B cell (primary cell): ENCODE results near the gene NFAT5. TPM values are rescaled to one million over a fixed set of nuclear protein-coding genes. Genes with fewer than 3 reads are reported as not detected.

ENCODE experiments used
- ATAC-seq: fragments of 200-7000 bp; cut with Tn5 transposase; one replicate; pipeline ENCODE4 v1.10.0; 2021; ENCODE audit warnings: low read depth, mild to moderate bottlenecking, moderate number of reproducible peaks, moderate library complexity
- CTCF ChIA-PET: fragments of 350-600 bp; sonication (Branson Sonifier 250); formaldehyde crosslinking; loops from one replicate; lab custom pipeline; 2021; ENCODE audit warnings: antibody characterized with exemption, inconsistent platforms; lab: Charles Lee
- POLR2A ChIA-PET: fragments of 350-600 bp; sonication (Branson Sonifier 250); formaldehyde crosslinking; loops from one replicate; lab custom pipeline; 2021; ENCODE audit warnings: antibody characterized with exemption; lab: Charles Lee
- DNase-seq: peaks from one replicate; pipeline ENCODE4 v3.0.0; 2013
- H2AFZ ChIP-seq: 2 replicates; pipeline ENCODE4 v1.6.1; 2012; ENCODE audit warnings: mild to moderate bottlenecking, low read depth, low read length; ENCODE audit not compliant: insufficient read depth, poor library complexity, severe bottlenecking
- H3K27ac ChIP-seq, 2 donors: 1 replicate in 1 of 2; 2 replicates in 1 of 2; pipeline ENCODE4 v1.5.1; 2012 to 2013; ENCODE audit warnings: low read length in 2 of 2, mild to moderate bottlenecking in 2 of 2, moderate library complexity in 1 of 2
- H3K27me3 ChIP-seq, 4 experiments: fragments of 200-600 bp in 1 of 4; sonication (generic) in 1 of 4; replicated peaks in 1 of 4; 1 replicate in 2 of 4; 2 replicates in 2 of 4; pipeline versions ENCODE4 v1.6.1 to v1.7.0; 2013 to 2016; ENCODE audit warnings: low read length in 3 of 4, mild to moderate bottlenecking in 2 of 4, mixed read lengths in 1 of 4, moderate library complexity in 1 of 4; ENCODE audit not compliant: insufficient read depth in 4 of 4, control insufficient read depth in 3 of 4; ENCODE audit errors: control extremely low read depth in 1 of 4
- H3K36me3 ChIP-seq, 2 experiments: replicated peaks in 1 of 2; 1 replicate in 1 of 2; 2 replicates in 1 of 2; pipeline versions ENCODE4 v1.6.1 to v1.7.1; 2013; ENCODE audit warnings: low read length in 1 of 2; ENCODE audit not compliant: insufficient read depth in 2 of 2, control insufficient read depth in 1 of 2; ENCODE audit errors: control extremely low read depth in 1 of 2, extremely low read depth in 1 of 2
- H3K4me1 ChIP-seq, 2 donors: fragments of 200-600 bp in 1 of 2; sonication (generic) in 1 of 2; 1 replicate in 1 of 2; 2 replicates in 1 of 2; pipeline versions ENCODE4 v1.5.1 to v1.6.1; 2013 to 2017; ENCODE audit warnings: low read length in 2 of 2; ENCODE audit not compliant: control insufficient read depth in 2 of 2, insufficient read depth in 2 of 2
- H3K4me2 ChIP-seq: replicated peaks from 2 replicates; pipeline ENCODE3; 2012; ENCODE audit warnings: mild to moderate bottlenecking, low read depth, low read length; ENCODE audit not compliant: poor library complexity, severe bottlenecking
- H3K4me3 ChIP-seq, 5 experiments: fragments of 200-600 bp in 1 of 5; sonication (generic) in 1 of 5; 1 replicate in 3 of 5; 2 replicates in 2 of 5; pipeline versions ENCODE4 v1.5.1 to v1.7.0; 2011 to 2016; ENCODE audit warnings: low read length in 4 of 5, mild to moderate bottlenecking in 4 of 5, low read depth in 2 of 5, control low read depth in 1 of 5, moderate library complexity in 1 of 5; ENCODE audit not compliant: insufficient read depth in 1 of 5; ENCODE audit errors: control extremely low read depth in 1 of 5, extremely low read depth in 1 of 5
- H3K79me2 ChIP-seq: fragments of 200-600 bp; sonication (generic); one replicate; pipeline ENCODE4 v1.6.0; 2016; ENCODE audit warnings: low read length; ENCODE audit not compliant: control insufficient read depth, insufficient read depth
- H3K9ac ChIP-seq: fragments of 200-600 bp; sonication (generic); 2 replicates; pipeline ENCODE4 v1.6.1; 2017; ENCODE audit warnings: mild to moderate bottlenecking, low read length, moderate library complexity
- H3K9me3 ChIP-seq, 3 donors: one replicate each; pipeline versions ENCODE4 v1.6.1 to v1.7.1; 2013; ENCODE audit warnings: low read length in 2 of 3; ENCODE audit not compliant: control insufficient read depth in 2 of 3, insufficient read depth in 1 of 3; ENCODE audit errors: control extremely low read depth in 1 of 3
- H4K20me1 ChIP-seq: 2 replicates; pipeline ENCODE4 v1.6.0; 2012; ENCODE audit warnings: mild to moderate bottlenecking, low read length; ENCODE audit not compliant: insufficient read depth, control insufficient read depth, poor library complexity, severe bottlenecking
- H3K27ac Mint-ChIP-seq: one replicate; pipeline ENCODE4 v1.8.0; 2021; ENCODE audit warnings: mixed read lengths
- H3K27me3 Mint-ChIP-seq: one replicate; pipeline ENCODE4 v1.8.0; 2021; ENCODE audit warnings: mixed read lengths
- H3K4me1 Mint-ChIP-seq: one replicate; pipeline ENCODE4 v1.8.0; 2021; ENCODE audit warnings: mixed read lengths
- H3K4me3 Mint-ChIP-seq: one replicate; pipeline ENCODE4 v1.8.0; 2021; ENCODE audit warnings: mixed read lengths
- H3K9me3 Mint-ChIP-seq: one replicate; pipeline ENCODE4 v1.8.0; 2022; ENCODE audit warnings: mixed read lengths; ENCODE audit not compliant: insufficient read depth
- EZH2 ChIP-seq: IDR thresholded peaks from 2 replicates; pipeline ENCODE4 v1.6.1; 2012; ENCODE audit warnings: borderline replicate concordance, low read depth, mild to moderate bottlenecking, moderate library complexity, low read length; ENCODE audit not compliant: insufficient read depth, poor library complexity, severe bottlenecking
- WGBS: methylation state at CpG from one replicate; pipeline ENCODE4 v1.1.5; 2013; ENCODE audit warnings: missing lambda C conversion rate; ENCODE audit not compliant: insufficient coverage; 5-methylcytosine and 5-hydroxymethylcytosine counted together
- intact Hi-C: fragments of 100-400 bp; cut with micrococcal nuclease; formaldehyde crosslinking; loops from one replicate; pipeline ENCODE4 v1.10.0; 2022
- polyA plus RNA-seq: library from polyadenylated mRNA; depleted of rRNA; stranded (reverse); fragments of >200 nt; gene quantifications from 2 replicates; pipeline ENCODE4 v1.2.3, GENCODE V29; 2012
- total RNA-seq, 2 donors: library from RNA; stranded (reverse); fragments of 120-200 nt in 1 of 2; gene quantifications; 1 replicate in 1 of 2; 2 replicates in 1 of 2; pipeline versions ENCODE4 v1.2.3 to v1.2.4, GENCODE V29; 2013 to 2022
- TF ChIP-seq, protein P1 (sequence below): fragments of 200-600 bp; IDR thresholded peaks from one replicate; pipeline ENCODE4 v1.8.0; 2022; ENCODE audit warnings: antibody characterized with exemption, mild to moderate bottlenecking

NFAT5 gene
- total and polyA plus RNA-seq, 2 donors (not counting 1 experiment from before 2014, with no cell fraction given): 6.3 to 50.0 TPM

DNA sequence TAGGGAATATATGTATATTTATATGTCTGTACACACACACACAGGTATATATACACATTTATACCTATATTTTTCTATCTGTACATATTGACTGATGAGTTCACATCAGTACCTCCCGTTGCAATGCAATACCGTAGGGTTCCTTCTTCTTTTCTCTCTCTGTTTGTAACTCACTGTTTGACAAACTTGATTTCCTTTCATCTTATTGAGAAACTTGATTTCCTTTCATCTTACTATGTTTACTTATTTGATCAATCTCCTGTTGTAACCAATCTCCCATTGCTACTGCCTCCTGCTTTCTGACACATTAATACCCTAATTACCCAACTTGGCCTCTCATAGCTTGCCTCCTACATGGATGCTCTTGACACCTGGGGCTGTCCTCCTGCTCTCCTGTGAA lies 49.8 kb downstream of the NFAT5 start:
- intact Hi-C loops: no loop called here
- Histone ChIP-seq H3K4me2 (no peak overlapping the region), H3K4me3 (no peak overlapping the region), H2AFZ (no peak overlapping the region), H3K27ac (no peak overlapping the region), H3K4me1 (peaks cover 5 to 6% of the 10 kb centered on the region in 2 donors), H3K9me3 (no peaks in the 10 kb centered on the region), H3K27me3 (no peaks in the 10 kb centered on the region), H3K9ac (no peak overlapping the region), H3K36me3 (no peaks in the 10 kb centered on the region), H4K20me1 (peaks cover 26% of the 10 kb centered on the region), H3K79me2 (peaks cover 69% of the 10 kb centered on the region)
- Mint-ChIP-seq H3K27ac (no peak overlapping the region), H3K9me3 (no peaks in the 10 kb centered on the region), H3K27me3 (no peaks in the 10 kb centered on the region), H3K4me3 (no peak overlapping the region), H3K4me1 (peaks cover 24% of the 10 kb centered on the region)
- DNase-seq (no peak), ATAC-seq (no peak)
- TF ChIP-seq EZH2: no peak
- TF ChIP-seq, protein P1, sequence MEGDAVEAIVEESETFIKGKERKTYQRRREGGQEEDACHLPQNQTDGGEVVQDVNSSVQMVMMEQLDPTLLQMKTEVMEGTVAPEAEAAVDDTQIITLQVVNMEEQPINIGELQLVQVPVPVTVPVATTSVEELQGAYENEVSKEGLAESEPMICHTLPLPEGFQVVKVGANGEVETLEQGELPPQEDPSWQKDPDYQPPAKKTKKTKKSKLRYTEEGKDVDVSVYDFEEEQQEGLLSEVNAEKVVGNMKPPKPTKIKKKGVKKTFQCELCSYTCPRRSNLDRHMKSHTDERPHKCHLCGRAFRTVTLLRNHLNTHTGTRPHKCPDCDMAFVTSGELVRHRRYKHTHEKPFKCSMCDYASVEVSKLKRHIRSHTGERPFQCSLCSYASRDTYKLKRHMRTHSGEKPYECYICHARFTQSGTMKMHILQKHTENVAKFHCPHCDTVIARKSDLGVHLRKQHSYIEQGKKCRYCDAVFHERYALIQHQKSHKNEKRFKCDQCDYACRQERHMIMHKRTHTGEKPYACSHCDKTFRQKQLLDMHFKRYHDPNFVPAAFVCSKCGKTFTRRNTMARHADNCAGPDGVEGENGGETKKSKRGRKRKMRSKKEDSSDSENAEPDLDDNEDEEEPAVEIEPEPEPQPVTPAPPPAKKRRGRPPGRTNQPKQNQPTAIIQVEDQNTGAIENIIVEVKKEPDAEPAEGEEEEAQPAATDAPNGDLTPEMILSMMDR: no peak
- ChIA-PET CTCF (no interaction called here), POLR2A (no interaction called here)
- WGBS: 85% methylated on average over 2 of the region's 2 CpGs

DNA sequence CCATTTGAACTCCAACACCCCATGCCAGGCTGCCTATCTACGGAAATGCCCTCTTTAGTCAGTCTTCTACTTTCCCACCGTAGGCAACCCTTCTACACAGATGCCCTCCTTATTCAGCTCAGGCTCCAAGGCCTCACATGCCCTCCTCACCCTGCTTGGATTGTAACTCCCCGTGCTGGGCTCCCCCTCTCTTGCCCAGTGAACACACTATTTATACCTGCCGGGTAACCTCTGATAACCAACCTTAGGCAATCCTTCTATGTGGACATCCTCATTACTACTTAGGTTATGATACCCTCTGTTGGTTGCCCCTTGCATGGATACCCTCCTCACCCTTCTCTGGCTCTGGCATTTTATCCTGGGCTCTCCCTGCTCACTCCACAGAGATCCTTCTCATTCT lies 50.3 kb downstream of the NFAT5 start:
- Mint-ChIP-seq H3K4me3 (no peak overlapping the region), H3K9me3 (no peaks in the 10 kb centered on the region), H3K27me3 (no peaks in the 10 kb centered on the region), H3K4me1 (peaks cover 23% of the 10 kb centered on the region), H3K27ac (no peak overlapping the region)
- Histone ChIP-seq H2AFZ (no peak overlapping the region), H3K4me1 (peaks cover 5 to 6% of the 10 kb centered on the region in 2 donors), H4K20me1 (peaks cover 26% of the 10 kb centered on the region), H3K4me2 (no peak overlapping the region), H3K9ac (no peak overlapping the region), H3K79me2 (peaks cover 66% of the 10 kb centered on the region), H3K27ac (no peak overlapping the region), H3K9me3 (no peaks in the 10 kb centered on the region), H3K36me3 (no peaks in the 10 kb centered on the region), H3K4me3 (no peak overlapping the region), H3K27me3 (no peaks in the 10 kb centered on the region)
- TF ChIP-seq, protein P1: no peak
- no peak for TF ChIP-seq EZH2
- ChIA-PET POLR2A (no interaction called here), CTCF (no interaction called here)
- DNase-seq: no peak
- no peak for ATAC-seq
- intact Hi-C loops: no loop called here
- 97% methylated on average over 4 of the region's 4 CpGs for WGBS
